Measurements from ENCODE around the gene GSKIP.
A peak's percentile ranks its signal among the peaks of the same experiment; 100 is the strongest.

The GSKIP gene

GRCh38 chr14:96421236-96421635, 57.9 kb downstream of the GSKIP start:
- DNase-seq: no peak

DNA sequence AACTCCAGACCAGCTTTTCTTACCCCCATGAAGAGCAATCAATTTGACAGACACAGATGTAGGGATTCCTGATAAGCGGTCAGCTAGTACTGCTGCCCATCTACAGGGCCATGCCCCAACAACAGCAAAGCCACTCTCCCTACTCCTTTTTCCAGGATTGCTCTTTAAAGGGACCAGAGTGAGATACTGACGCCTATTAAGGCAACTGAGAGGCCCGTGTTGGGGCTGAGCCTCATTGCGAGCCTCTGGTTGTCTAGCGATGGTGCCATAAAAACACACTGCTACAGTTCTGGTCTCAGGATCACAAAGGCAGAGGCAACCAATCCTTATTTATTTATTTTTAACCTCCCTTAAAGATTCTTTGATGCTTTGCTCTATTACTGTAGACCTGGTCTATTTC, 59.7 kb downstream of the GSKIP start:
- no peak for DNase-seq

DNA sequence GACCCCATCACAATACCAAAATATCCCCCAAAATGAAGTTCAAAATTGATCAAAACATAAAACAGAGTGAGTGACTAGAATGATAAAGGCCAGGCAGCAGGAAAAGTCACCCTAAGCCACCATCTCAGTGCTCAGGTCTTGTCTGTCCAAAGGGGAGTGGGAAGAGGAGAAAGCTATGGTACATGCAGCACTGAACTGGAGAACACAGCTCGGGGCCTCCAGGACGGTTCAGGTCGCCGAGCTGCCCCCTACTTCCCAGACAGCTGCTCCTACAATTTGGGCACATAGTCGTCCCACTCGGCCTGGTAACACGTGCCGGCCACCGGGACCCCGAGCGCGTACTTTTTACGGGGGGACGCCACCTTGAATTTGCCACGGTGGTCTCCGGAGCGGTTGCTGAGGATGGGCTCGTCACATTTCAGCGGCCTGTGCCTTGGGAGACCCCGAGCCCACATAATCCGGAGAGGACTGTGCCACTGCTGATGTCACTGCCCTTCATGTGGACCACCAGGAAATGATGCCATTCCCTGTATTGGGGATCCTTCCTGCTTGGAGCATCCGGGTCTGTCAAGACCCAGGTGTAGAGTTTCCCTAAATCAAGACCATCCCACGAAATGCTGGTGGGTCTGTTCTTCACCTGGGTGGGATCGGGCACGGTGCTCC, 60.3 kb downstream of the GSKIP start:
- DNase-seq: no peak

- DNase-seq: peak; percentile 59
Observed at GRCh38 chr14:96424109-96424989, 61.0 kb downstream of the GSKIP start.

DNA sequence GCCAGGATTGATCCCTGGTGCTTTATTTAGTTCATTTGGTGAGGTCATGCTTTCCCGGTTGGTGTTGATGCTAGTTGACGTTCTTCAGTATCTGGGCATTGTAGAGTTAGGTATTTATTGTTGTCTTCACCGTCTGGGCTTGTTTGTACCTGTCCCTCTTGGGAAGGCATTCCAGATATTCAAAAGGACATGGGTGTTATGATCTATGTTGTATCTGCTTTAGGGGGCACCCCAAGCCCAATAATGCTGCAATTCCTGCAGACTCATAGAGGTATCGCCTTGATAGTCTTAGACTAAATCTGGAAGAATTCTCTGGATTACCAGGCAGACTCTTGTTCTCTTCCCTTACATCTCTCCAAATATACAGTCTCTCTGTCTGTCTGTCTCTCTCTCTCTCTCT, 70.7 kb downstream of the GSKIP start:
- no peak for DNase-seq
